LNCaP clone FGC (cell line): Measurements from ENCODE around the gene SETD1B.
"Not testable (repeated sequence)": the region's sequence is repeated elsewhere in the genome, so short reads cannot be mapped to it uniquely, and the experiment has no call there.

ENCODE experiments used
- DNase-seq: peaks from one replicate; pipeline ENCODE4 v3.0.0-alpha.2; 2011; ENCODE audit warnings: low read depth
- H3K4me3 ChIP-seq: 2 replicates; pipeline ENCODE4 v1.5.1; 2011; ENCODE audit warnings: mild to moderate bottlenecking, low read depth, low read length, control low read depth
- TF ChIP-seq, protein P1 (sequence below): IDR thresholded peaks from 2 replicates; pipeline ENCODE4 v1.5.1; 2012; ENCODE audit warnings: mild to moderate bottlenecking; ENCODE audit not compliant: control insufficient read depth, insufficient read depth; ENCODE audit errors: extremely low read depth

Gene SETD1B

DNA sequence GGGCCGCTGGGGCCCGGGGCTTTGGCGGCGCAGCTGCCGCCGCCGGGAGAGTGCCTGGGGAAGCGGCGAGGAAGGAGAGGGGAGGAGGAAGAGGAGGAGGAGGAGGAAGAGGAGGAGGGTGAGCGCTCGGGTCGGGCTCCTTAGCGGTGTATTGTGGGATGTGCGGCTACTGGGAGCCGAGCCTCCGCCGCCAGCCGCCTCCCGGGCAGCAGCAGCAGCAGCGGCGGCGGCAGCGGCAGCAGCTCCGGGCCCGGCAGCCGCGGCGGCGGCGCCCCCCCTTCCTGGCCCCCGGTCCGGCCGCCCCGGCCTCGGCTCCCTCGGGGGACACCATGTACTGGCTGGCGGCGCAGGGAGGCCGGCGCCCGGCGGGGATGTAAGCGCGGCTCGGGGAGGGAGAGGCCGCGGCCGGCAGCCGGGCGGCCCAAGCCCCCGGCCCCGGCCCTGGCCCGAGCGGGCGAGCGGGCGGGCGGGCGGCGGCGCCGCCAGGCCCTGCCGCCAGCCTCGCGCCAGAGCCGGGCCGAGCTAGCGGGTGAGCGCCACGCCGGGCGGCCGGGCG, at the start of gene SETD1B:
Gene SETD1B, plus strand, starts transcription at position 149 of the 556 bp plus-strand sequence. CDS start 729 bp downstream, outside the sequence.
- DNase-seq = no peak
- H3K4me3 ChIP-seq = peak within 1 kb of the TSS; percentile 62
- TF ChIP-seq, protein P1, sequence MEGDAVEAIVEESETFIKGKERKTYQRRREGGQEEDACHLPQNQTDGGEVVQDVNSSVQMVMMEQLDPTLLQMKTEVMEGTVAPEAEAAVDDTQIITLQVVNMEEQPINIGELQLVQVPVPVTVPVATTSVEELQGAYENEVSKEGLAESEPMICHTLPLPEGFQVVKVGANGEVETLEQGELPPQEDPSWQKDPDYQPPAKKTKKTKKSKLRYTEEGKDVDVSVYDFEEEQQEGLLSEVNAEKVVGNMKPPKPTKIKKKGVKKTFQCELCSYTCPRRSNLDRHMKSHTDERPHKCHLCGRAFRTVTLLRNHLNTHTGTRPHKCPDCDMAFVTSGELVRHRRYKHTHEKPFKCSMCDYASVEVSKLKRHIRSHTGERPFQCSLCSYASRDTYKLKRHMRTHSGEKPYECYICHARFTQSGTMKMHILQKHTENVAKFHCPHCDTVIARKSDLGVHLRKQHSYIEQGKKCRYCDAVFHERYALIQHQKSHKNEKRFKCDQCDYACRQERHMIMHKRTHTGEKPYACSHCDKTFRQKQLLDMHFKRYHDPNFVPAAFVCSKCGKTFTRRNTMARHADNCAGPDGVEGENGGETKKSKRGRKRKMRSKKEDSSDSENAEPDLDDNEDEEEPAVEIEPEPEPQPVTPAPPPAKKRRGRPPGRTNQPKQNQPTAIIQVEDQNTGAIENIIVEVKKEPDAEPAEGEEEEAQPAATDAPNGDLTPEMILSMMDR = no peak

DNA sequence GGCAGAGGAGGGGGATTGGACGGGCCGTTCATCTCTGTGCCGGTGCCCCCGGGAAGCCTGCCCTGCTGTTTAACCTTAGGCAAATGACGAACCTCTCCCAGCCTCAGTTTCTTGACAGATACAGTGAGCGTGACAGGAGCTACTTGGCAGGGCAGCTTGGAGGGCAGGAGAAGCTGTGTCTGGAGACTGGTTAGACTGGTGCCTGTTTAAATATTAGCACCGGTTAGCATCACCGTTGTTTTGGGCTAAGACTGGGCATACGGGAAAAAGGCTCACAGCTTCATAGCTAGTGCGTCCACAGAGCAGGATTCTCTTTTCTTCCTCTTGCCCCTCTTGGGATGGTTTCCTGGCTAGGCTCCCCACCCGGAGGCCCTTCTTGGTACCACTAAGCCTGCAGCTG, 49.0 kb upstream of the SETD1B start:
- peak overlapping the region; percentile 9; the same call in 1 of the 2 replicates for H3K4me3 ChIP-seq
- DNase-seq = peak; percentile 74
- TF ChIP-seq, protein P1 = no peak

DNA sequence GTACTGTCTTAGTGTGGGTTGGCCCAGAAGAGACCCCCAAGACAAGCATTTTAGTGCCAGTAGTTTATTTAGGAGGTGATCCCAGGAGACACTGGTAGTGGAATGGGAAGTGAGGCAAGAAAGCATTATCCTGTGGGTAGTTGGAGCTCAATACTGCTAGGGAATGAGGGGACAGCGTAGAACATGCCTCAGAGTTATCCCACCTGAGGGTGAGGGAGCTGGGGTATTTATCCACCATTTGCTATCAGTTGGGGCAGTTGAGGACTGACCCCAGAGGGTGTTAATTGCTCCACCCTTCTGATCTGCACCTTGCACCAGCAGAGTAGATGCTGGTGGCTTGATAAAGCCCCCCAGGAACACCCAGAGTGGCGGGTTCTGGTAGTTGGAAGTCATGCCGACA, 48.2 kb upstream of the SETD1B start:
- TF ChIP-seq, protein P1 = no peak
- DNase-seq = no peak
- H3K4me3 ChIP-seq = no peak overlapping the region

DNA sequence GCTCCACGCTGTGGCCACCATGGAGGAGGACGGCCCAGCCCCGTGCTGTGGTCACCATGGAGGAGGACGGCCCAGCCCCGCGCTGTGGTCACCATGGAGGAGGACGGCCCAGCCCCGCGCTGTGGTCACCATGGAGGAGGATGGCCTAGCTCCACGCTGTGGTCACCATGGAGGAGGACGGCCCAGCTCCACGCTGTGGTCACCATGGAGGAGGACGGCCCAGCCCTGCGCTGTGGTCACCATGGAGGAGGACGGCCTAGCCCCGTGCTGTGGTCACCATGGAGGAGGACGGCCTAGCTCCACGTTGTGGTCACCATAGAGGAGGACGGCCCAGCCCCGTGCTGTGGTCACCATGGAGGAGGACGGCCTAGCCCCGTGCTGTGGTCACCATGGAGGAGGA, 45.3 kb upstream of the SETD1B start:
- DNase-seq, H3K4me3 ChIP-seq: not testable (repeated sequence)

DNA sequence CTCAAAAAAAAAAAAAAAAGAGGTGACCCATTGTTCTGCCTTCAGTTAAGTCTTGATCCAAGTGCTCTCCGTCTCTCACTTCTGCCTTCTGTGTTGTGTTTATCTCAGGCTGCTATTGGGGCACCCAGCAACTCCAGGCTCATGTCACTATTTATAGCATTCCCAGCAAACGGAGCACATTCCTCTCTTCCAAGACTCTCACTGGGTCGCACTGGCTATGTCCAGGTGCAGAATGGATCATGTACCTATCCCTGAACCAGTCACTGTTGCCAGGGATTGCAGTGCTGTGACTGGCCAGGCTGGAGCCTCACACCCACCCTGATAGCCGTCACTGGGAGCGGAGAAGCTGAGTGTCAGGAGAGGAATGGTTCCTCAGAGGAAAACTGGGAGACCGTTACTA, 41.5 kb upstream of the SETD1B start:
- DNase-seq = no peak
- TF ChIP-seq, protein P1 = no peak
- H3K4me3 ChIP-seq = no peak overlapping the region

DNA sequence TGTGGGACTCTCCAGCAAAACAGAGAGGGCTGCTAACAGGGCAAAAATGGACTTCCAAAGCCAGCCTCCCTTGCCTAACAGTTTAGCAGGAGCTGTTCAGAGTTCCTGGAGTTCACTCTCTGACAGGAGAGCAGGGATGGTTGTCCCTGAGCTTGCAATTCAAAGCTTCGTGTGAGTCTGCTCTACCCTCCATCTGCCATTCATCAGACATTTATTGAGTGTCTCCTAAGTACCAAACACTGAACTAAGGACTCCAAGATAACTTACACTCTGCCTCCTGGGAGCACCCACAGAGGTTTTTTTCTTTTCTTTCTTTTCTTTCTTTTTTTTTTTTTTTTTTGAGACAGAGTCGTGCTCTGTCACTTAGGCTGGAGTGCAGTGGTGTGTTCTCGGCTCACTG, 39.0 kb upstream of the SETD1B start:
- no peak for DNase-seq
- TF ChIP-seq, protein P1 = no peak

DNA sequence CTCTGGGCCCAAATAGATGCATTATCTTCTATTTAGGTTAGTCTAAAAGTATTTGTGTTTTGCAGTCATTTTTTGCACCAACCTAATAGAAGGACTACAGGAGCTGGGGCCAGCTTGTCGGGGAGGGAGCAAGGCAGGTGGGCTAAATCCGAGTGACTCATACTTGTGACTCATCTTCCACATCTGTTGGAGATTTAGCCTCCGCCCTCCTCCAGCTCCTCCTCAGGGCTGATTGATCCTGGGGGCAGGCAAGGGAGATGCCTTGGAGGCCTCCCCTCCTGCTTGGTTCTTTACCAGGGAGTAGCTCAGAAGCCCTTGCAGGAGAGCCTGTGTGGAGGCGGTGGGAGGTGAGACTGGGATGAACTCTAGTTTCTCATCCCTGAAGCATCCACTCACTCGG, 38.2 kb upstream of the SETD1B start:
- no peak for DNase-seq
- no peak overlapping the region for H3K4me3 ChIP-seq
- TF ChIP-seq, protein P1 = no peak

More for the DNA sequence above, 39.0 kb upstream of the SETD1B start:
- no peak overlapping the region for H3K4me3 ChIP-seq
